NCI-H748 (cell line): ENCODE measurements around the gene NT5DC3.

Source experiments
- DNase-seq: peaks from one replicate; lab custom pipeline; 2025; ENCODE audit not compliant: unreplicated experiment; lab: John Stamatoyannopoulos, UW

NT5DC3 gene

GRCh38 chr12:103756443-103756842 is 84.6 kb downstream of the NT5DC3 start:
- no peak for DNase-seq

GRCh38 chr12:103755425-103755824 is 85.6 kb downstream of the NT5DC3 start:
- DNase-seq, result no peak

GRCh38 chr12:103751600-103751999 is 89.4 kb downstream of the NT5DC3 start:
- DNase-seq, result no peak

- peak; percentile 9 for DNase-seq
Measured at GRCh38 chr12:103751171-103751570, 89.9 kb downstream of the NT5DC3 start.

- no peak for DNase-seq
Measured at GRCh38 chr12:103748875-103749274, 92.2 kb downstream of the NT5DC3 start.

- DNase-seq, result no peak
Measured at GRCh38 chr12:103748002-103748401, 93.0 kb downstream of the NT5DC3 start.

GRCh38 chr12:103745962-103746361 is 95.1 kb downstream of the NT5DC3 start:
- DNase-seq, result peak; percentile 9

- DNase-seq, result no peak
Measured at GRCh38 chr12:103743788-103744187, 97.2 kb downstream of the NT5DC3 start.

- DNase-seq, result peak; percentile 95
Measured at GRCh38 chr12:103742349-103742932, 98.6 kb downstream of the NT5DC3 start.

GRCh38 chr12:103737881-103738280 is 103.2 kb downstream of the NT5DC3 start:
- no peak for DNase-seq

- DNase-seq, result no peak
Measured at GRCh38 chr12:103736572-103736971, 104.5 kb downstream of the NT5DC3 start.

- no peak for DNase-seq
Measured at GRCh38 chr12:103735291-103735690, 105.7 kb downstream of the NT5DC3 start.

GRCh38 chr12:103734863-103735262 is 106.2 kb downstream of the NT5DC3 start:
- DNase-seq, result no peak

- DNase-seq, result no peak
Measured at GRCh38 chr12:103731539-103731938, 109.5 kb downstream of the NT5DC3 start.

GRCh38 chr12:103729499-103729898 is 111.5 kb downstream of the NT5DC3 start:
- no peak for DNase-seq

- no peak for DNase-seq
Measured at GRCh38 chr12:103728323-103728722, 112.7 kb downstream of the NT5DC3 start.

- no peak for DNase-seq
Measured at GRCh38 chr12:103727638-103728037, 113.4 kb downstream of the NT5DC3 start.

- DNase-seq, result no peak
Measured at GRCh38 chr12:103725398-103725797, 115.6 kb downstream of the NT5DC3 start.
